WTC11 (cell line): ENCODE measurements around the gene CMA1. TPM values are rescaled to one million over a fixed set of nuclear protein-coding genes. Genes with fewer than 3 reads are reported as not detected.
"Not testable (repeated sequence)": the region's sequence is repeated elsewhere in the genome, so short reads cannot be mapped to it uniquely, and the experiment has no call there.

Source experiments
- ATAC-seq: fragments of 200-7000 bp; cut with Tn5 transposase; 2 replicates; pipeline ENCODE4 v1.10.0; 2021; ENCODE audit warnings: mild to moderate bottlenecking, moderate library complexity
- CTCF ChIA-PET: fragments of 300-600 bp; sonication (Branson Sonifier 250); formaldehyde crosslinking; loops from one replicate; lab custom pipeline; 2021; ENCODE audit warnings: antibody characterized with exemption; lab: Charles Lee
- POLR2A ChIA-PET: fragments of 350-600 bp; sonication (Branson Sonifier 250); formaldehyde crosslinking; loops from one replicate; lab custom pipeline; 2021; ENCODE audit warnings: antibody characterized with exemption; lab: Charles Lee
- DNase-seq: peaks from one replicate; pipeline ENCODE4 v3.0.0; 2021; ENCODE audit warnings: low spot score
- H3K27ac Mint-ChIP-seq: 2 replicates; pipeline ENCODE4 v1.8.0; 2021; ENCODE audit warnings: mixed read lengths
- H3K27me3 Mint-ChIP-seq: 2 replicates; pipeline ENCODE4 v1.8.0; 2021; ENCODE audit warnings: low read depth, mild to moderate bottlenecking, moderate library complexity, mixed read lengths
- H3K36me3 Mint-ChIP-seq: 2 replicates; pipeline ENCODE4 v1.8.0; 2021; ENCODE audit warnings: mixed read lengths
- H3K4me1 Mint-ChIP-seq: 2 replicates; pipeline ENCODE4 v1.8.0; 2022; ENCODE audit warnings: mixed read lengths
- H3K4me3 Mint-ChIP-seq: 2 replicates; pipeline ENCODE4 v1.8.0; 2021; ENCODE audit warnings: mild to moderate bottlenecking, moderate library complexity, mixed read lengths
- H3K9me3 Mint-ChIP-seq: 2 replicates; pipeline ENCODE4 v1.8.0; 2021; ENCODE audit warnings: mixed read lengths
- ATF1 ChIP-seq: sonication (generic); formaldehyde crosslinking; IDR thresholded peaks from 2 replicates; pipeline ENCODE4 v1.8.1; 2023; ENCODE audit warnings: mild to moderate bottlenecking, moderate library complexity, missing genetic modification reagents
- CBFB ChIP-seq: sonication (generic); formaldehyde crosslinking; IDR thresholded peaks from 2 replicates; pipeline ENCODE4 v1.8.1; 2022; ENCODE audit warnings: mild to moderate bottlenecking, low read depth, missing genetic modification reagents
- CREM ChIP-seq: sonication (generic); formaldehyde crosslinking; IDR thresholded peaks from 2 replicates; pipeline ENCODE4 v1.8.1; 2022; ENCODE audit warnings: mild to moderate bottlenecking, missing genetic modification reagents, moderate library complexity
- ETV6 ChIP-seq: sonication (generic); formaldehyde crosslinking; IDR thresholded peaks from 2 replicates; pipeline ENCODE4 v1.8.1; 2022; ENCODE audit warnings: mild to moderate bottlenecking, missing genetic modification reagents
- FOXK1 ChIP-seq: sonication (generic); formaldehyde crosslinking; IDR thresholded peaks from 2 replicates; pipeline ENCODE4 v1.8.0; 2022; ENCODE audit warnings: mild to moderate bottlenecking, moderate library complexity, missing genetic modification reagents
- FOXP1 ChIP-seq: sonication (generic); formaldehyde crosslinking; IDR thresholded peaks from 2 replicates; pipeline ENCODE4 v1.8.0; 2022; ENCODE audit warnings: missing genetic modification reagents, mild to moderate bottlenecking, moderate library complexity, borderline replicate concordance
- GABPB1 ChIP-seq: sonication (generic); formaldehyde crosslinking; IDR thresholded peaks from 2 replicates; pipeline ENCODE4 v1.8.1; 2023; ENCODE audit warnings: mild to moderate bottlenecking, missing genetic modification reagents
- KAT7 ChIP-seq: sonication (generic); formaldehyde crosslinking; IDR thresholded peaks from 2 replicates; pipeline ENCODE4 v1.8.1; 2023; ENCODE audit warnings: missing genetic modification reagents, mild to moderate bottlenecking, borderline replicate concordance
- RELA ChIP-seq: sonication (generic); formaldehyde crosslinking; IDR thresholded peaks from 2 replicates; pipeline ENCODE4 v1.8.1; 2022; ENCODE audit warnings: missing genetic modification reagents, mild to moderate bottlenecking, borderline replicate concordance
- SP1 ChIP-seq: sonication (generic); formaldehyde crosslinking; conservative IDR thresholded peaks from 2 replicates; pipeline ENCODE4 v1.8.1; 2022; ENCODE audit warnings: missing genetic modification reagents
- TCF7 ChIP-seq: sonication (generic); formaldehyde crosslinking; IDR thresholded peaks from 2 replicates; pipeline ENCODE4 v1.8.0; 2022; ENCODE audit warnings: mild to moderate bottlenecking, low read depth, missing genetic modification reagents, moderate library complexity
- ZNF317 ChIP-seq: sonication (generic); formaldehyde crosslinking; IDR thresholded peaks from 2 replicates; pipeline ENCODE4 v1.8.1; 2023; ENCODE audit warnings: low read depth, mild to moderate bottlenecking, moderate library complexity, missing genetic modification reagents, borderline replicate concordance
- ZNF416 ChIP-seq: fragments of 250-450 bp; sonication (Bioruptor Pico); IDR thresholded peaks from 2 replicates; pipeline ENCODE4 v1.9.0; 2021; ENCODE audit warnings: mild to moderate bottlenecking, inconsistent platforms
- total RNA-seq: library from RNA; stranded (reverse); gene quantifications from 3 replicates; pipeline ENCODE4 v1.2.3, GENCODE V29; 2021
- TF ChIP-seq, protein P1 (sequence below): sonication (generic); formaldehyde crosslinking; IDR thresholded peaks from 2 replicates; pipeline ENCODE4 v1.8.1; 2022; ENCODE audit warnings: mild to moderate bottlenecking, moderate library complexity, missing genetic modification reagents
- TF ChIP-seq, protein P2 (sequence below): fragments of 250-450 bp; sonication (Bioruptor Pico); IDR thresholded peaks from 2 replicates; pipeline ENCODE4 v1.9.0; 2021; ENCODE audit warnings: mild to moderate bottlenecking, borderline replicate concordance
- TF ChIP-seq, protein P3 (sequence below): sonication (generic); formaldehyde crosslinking; IDR thresholded peaks from 2 replicates; pipeline ENCODE4 v1.8.1; 2023; ENCODE audit warnings: mild to moderate bottlenecking, missing genetic modification reagents, moderate library complexity
- TF ChIP-seq, protein P4 (sequence below): sonication (generic); formaldehyde crosslinking; IDR thresholded peaks from 2 replicates; pipeline ENCODE4 v1.8.0; 2023; ENCODE audit warnings: mild to moderate bottlenecking, missing genetic modification reagents
- TF ChIP-seq, protein P5 (sequence below): sonication (generic); formaldehyde crosslinking; IDR thresholded peaks from 2 replicates; pipeline ENCODE4 v1.8.1; 2023; ENCODE audit warnings: mild to moderate bottlenecking, missing genetic modification reagents, borderline replicate concordance

The CMA1 gene
- total RNA-seq, 1 experiment from 2014 or later = not detected

DNA sequence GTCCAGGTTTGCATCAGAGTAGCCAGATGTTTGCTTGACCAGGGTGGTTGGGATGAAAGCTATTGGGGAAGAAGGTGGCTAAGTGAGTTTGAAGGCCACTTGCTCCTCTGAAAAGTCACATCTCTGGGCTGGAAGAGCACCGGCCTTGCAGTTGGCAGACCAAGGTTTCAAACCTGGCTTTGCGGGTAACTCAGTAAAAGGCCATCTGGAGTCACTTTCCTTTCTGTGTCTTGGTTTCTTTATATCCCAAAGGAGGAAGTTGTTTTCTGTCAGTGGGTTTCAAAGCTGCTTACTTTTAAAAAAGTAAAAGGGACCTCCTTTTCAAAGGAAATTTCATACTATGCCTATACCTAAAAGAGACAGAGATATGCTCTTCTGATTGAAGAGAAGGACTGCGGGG lies 26.2 kb upstream of the CMA1 start:
- Mint-ChIP-seq H3K9me3 (peaks cover 3% of the 10 kb centered on the region; the same call in 1 of the 2 replicates), H3K27me3 (peaks cover 8% of the 10 kb centered on the region), H3K4me1 (no peaks in the 10 kb centered on the region), H3K27ac (no peak overlapping the region), H3K4me3 (no peak overlapping the region), H3K36me3 (no peaks in the 10 kb centered on the region)
- no peak for DNase-seq
- ATAC-seq = no peak
- POLR2A ChIA-PET = interaction anchor here (0.5 kb wide), 1 partner anchor 126 kb away, joined by 3 read pairs; no protein-coding TSS in a partner anchor
- CTCF ChIA-PET = no interaction called here
- no peak for TF ChIP-seq KAT7 (CRISPR knock-in tag)
- TF ChIP-seq SP1 = no peak
- TF ChIP-seq, protein P1, sequence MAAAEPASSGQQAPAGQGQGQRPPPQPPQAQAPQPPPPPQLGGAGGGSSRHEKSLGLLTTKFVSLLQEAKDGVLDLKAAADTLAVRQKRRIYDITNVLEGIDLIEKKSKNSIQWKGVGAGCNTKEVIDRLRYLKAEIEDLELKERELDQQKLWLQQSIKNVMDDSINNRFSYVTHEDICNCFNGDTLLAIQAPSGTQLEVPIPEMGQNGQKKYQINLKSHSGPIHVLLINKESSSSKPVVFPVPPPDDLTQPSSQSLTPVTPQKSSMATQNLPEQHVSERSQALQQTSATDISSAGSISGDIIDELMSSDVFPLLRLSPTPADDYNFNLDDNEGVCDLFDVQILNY (CRISPR knock-in tag) = no peak
- TF ChIP-seq TCF7 (CRISPR knock-in tag) = no peak
- no peak for TF ChIP-seq CBFB (CRISPR knock-in tag)
- no peak for TF ChIP-seq FOXP1
- TF ChIP-seq ZNF416 (CRISPR knock-in tag) = no peak
- TF ChIP-seq ETV6 (CRISPR knock-in tag) = no peak
- TF ChIP-seq, protein P2, sequence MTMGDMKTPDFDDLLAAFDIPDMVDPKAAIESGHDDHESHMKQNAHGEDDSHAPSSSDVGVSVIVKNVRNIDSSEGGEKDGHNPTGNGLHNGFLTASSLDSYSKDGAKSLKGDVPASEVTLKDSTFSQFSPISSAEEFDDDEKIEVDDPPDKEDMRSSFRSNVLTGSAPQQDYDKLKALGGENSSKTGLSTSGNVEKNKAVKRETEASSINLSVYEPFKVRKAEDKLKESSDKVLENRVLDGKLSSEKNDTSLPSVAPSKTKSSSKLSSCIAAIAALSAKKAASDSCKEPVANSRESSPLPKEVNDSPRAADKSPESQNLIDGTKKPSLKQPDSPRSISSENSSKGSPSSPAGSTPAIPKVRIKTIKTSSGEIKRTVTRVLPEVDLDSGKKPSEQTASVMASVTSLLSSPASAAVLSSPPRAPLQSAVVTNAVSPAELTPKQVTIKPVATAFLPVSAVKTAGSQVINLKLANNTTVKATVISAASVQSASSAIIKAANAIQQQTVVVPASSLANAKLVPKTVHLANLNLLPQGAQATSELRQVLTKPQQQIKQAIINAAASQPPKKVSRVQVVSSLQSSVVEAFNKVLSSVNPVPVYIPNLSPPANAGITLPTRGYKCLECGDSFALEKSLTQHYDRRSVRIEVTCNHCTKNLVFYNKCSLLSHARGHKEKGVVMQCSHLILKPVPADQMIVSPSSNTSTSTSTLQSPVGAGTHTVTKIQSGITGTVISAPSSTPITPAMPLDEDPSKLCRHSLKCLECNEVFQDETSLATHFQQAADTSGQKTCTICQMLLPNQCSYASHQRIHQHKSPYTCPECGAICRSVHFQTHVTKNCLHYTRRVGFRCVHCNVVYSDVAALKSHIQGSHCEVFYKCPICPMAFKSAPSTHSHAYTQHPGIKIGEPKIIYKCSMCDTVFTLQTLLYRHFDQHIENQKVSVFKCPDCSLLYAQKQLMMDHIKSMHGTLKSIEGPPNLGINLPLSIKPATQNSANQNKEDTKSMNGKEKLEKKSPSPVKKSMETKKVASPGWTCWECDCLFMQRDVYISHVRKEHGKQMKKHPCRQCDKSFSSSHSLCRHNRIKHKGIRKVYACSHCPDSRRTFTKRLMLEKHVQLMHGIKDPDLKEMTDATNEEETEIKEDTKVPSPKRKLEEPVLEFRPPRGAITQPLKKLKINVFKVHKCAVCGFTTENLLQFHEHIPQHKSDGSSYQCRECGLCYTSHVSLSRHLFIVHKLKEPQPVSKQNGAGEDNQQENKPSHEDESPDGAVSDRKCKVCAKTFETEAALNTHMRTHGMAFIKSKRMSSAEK = no peak
- TF ChIP-seq, protein P3, sequence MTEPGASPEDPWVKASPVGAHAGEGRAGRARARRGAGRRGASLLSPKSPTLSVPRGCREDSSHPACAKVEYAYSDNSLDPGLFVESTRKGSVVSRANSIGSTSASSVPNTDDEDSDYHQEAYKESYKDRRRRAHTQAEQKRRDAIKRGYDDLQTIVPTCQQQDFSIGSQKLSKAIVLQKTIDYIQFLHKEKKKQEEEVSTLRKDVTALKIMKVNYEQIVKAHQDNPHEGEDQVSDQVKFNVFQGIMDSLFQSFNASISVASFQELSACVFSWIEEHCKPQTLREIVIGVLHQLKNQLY = no peak
- no peak for TF ChIP-seq FOXK1
- no peak for TF ChIP-seq GABPB1 (CRISPR knock-in tag)
- no peak for TF ChIP-seq CREM (CRISPR knock-in tag)
- no peak for TF ChIP-seq ZNF317
- no peak for TF ChIP-seq RELA

DNA sequence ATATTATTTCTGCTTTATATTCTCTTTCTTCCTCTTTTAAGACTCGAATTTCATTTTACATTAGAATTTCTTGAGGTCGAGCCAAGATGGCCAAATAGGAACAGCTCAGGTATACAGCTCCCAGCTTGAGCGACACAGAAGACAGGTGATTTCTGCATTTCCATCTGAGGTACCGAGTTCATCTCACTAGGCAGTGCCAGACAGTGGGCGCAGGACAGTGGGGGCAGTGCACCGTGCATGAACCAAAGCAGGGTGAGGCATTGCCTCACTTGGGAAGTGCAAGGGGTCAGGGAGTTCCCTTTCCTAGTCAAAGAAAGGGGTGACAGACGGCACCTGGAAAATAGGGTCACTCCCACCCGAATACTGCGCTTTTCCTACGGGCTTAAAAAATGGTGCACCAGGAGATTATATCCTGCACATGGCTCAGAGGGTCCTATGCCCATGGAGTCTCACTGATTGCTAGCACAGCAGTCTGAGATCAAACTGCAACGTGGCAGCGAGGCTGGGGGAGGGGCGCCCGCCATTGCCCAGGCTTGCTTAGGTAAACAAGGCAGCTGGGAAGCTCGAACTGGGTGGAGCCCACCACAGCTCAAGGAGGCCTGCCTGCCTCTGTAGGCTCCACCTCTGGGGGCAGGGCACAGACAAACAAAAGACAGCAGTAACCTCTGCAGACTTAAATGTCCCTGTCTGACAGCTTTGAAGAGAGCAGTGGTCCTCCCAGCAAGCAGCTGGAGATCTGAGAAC lies 18.0 kb upstream of the CMA1 start:
- Mint-ChIP-seq H3K4me3 (peak overlapping the region; percentile 61), H3K27me3 (peaks cover 15% of the 10 kb centered on the region), H3K27ac (peak overlapping the region; percentile 85), H3K9me3 (peaks cover 17% of the 10 kb centered on the region)
- ATAC-seq, CTCF ChIA-PET, DNase-seq, H3K4me1 Mint-ChIP-seq, POLR2A ChIA-PET, H3K36me3 Mint-ChIP-seq: not testable (repeated sequence)

DNA sequence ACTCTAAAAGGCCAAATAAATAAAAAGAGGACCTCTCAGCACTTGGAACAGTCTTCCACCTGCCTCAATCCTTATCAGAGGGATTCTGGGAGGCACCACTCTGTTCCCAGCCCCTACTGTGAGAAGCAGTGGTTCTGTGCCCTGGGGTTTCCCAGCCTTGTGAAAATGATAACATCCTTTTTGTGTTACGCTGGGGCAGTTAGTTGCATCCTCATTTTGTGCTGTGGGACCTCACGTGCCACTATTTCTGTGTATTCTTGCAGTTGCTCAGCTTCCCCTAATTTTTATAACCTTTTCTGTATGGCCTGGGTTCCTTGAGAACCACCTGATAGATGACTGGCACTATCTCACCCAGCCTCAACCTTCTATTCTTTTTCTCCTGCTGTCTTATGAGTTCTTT lies 10.8 kb upstream of the CMA1 start:
- CTCF ChIA-PET = no interaction called here
- no peaks in the 10 kb centered on the region for H3K36me3 Mint-ChIP-seq
- H3K27me3 Mint-ChIP-seq = peaks cover 32% of the 10 kb centered on the region
- H3K4me3 Mint-ChIP-seq = no peak overlapping the region
- H3K9me3 Mint-ChIP-seq = no peaks in the 10 kb centered on the region; the same call in 1 of the 2 replicates
- no peaks in the 10 kb centered on the region for H3K4me1 Mint-ChIP-seq
- DNase-seq (no peak), ATAC-seq (no peak)
- POLR2A ChIA-PET = no interaction called here
- H3K27ac Mint-ChIP-seq = no peak overlapping the region
- TF ChIP-seq, protein P4, sequence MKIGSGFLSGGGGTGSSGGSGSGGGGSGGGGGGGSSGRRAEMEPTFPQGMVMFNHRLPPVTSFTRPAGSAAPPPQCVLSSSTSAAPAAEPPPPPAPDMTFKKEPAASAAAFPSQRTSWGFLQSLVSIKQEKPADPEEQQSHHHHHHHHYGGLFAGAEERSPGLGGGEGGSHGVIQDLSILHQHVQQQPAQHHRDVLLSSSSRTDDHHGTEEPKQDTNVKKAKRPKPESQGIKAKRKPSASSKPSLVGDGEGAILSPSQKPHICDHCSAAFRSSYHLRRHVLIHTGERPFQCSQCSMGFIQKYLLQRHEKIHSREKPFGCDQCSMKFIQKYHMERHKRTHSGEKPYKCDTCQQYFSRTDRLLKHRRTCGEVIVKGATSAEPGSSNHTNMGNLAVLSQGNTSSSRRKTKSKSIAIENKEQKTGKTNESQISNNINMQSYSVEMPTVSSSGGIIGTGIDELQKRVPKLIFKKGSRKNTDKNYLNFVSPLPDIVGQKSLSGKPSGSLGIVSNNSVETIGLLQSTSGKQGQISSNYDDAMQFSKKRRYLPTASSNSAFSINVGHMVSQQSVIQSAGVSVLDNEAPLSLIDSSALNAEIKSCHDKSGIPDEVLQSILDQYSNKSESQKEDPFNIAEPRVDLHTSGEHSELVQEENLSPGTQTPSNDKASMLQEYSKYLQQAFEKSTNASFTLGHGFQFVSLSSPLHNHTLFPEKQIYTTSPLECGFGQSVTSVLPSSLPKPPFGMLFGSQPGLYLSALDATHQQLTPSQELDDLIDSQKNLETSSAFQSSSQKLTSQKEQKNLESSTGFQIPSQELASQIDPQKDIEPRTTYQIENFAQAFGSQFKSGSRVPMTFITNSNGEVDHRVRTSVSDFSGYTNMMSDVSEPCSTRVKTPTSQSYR (CRISPR knock-in tag) = no peak
- TF ChIP-seq, protein P5, sequence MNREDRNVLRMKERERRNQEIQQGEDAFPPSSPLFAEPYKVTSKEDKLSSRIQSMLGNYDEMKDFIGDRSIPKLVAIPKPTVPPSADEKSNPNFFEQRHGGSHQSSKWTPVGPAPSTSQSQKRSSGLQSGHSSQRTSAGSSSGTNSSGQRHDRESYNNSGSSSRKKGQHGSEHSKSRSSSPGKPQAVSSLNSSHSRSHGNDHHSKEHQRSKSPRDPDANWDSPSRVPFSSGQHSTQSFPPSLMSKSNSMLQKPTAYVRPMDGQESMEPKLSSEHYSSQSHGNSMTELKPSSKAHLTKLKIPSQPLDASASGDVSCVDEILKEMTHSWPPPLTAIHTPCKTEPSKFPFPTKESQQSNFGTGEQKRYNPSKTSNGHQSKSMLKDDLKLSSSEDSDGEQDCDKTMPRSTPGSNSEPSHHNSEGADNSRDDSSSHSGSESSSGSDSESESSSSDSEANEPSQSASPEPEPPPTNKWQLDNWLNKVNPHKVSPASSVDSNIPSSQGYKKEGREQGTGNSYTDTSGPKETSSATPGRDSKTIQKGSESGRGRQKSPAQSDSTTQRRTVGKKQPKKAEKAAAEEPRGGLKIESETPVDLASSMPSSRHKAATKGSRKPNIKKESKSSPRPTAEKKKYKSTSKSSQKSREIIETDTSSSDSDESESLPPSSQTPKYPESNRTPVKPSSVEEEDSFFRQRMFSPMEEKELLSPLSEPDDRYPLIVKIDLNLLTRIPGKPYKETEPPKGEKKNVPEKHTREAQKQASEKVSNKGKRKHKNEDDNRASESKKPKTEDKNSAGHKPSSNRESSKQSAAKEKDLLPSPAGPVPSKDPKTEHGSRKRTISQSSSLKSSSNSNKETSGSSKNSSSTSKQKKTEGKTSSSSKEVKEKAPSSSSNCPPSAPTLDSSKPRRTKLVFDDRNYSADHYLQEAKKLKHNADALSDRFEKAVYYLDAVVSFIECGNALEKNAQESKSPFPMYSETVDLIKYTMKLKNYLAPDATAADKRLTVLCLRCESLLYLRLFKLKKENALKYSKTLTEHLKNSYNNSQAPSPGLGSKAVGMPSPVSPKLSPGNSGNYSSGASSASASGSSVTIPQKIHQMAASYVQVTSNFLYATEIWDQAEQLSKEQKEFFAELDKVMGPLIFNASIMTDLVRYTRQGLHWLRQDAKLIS (CRISPR knock-in tag) = no peak
- TF ChIP-seq, protein P3 = no peak
- TF ChIP-seq ATF1 (no peak), TCF7 (CRISPR knock-in tag) (no peak)
